ENCODE data around the gene CHD3.

Gene CHD3

GRCh38 chr17:7888184-7888920, at the start of gene CHD3:
TSS of gene CHD3 (plus strand) at chr17:7888789. CDS start at chr17:7889001, 212 bp downstream.
- TF ChIP-seq ZNF18 (tag by site-specific recombination; IDR thresholded peaks at IDR 0.05) (0 out of 2 replicates have a peak, but pooled peaks have one; percentile 3), ZNF280C (tag by site-specific recombination; IDR thresholded peaks at IDR 0.05) (no peak), KLF7 (tag by site-specific recombination; IDR thresholded peaks at IDR 0.05; ENCODE audit: borderline replicate concordance) (0 out of 2 replicates have a peak, but pooled peaks have one; percentile 61), ZNF76 (tag by site-specific recombination; IDR thresholded peaks at IDR 0.05; ENCODE audit: borderline replicate concordance, low read depth) (0 out of 2 replicates have a peak, but pooled peaks have one; percentile 25), ZNF335 (tag by site-specific recombination; conservative IDR thresholded peaks at IDR 0.05) (0 out of 2 replicates have a peak, but pooled peaks have one; percentile 9), ZNF529 (tag by site-specific recombination; IDR thresholded peaks at IDR 0.05; ENCODE audit: insufficient replicate concordance) (no peak), ZFHX2 (tag by site-specific recombination; conservative IDR thresholded peaks at IDR 0.05) (peak; percentile 10; the same call in 1 of the 2 replicates), ZBTB20 (tag by site-specific recombination; IDR thresholded peaks at IDR 0.05) (peak; percentile 67), ZNF664 (tag by site-specific recombination; IDR thresholded peaks at IDR 0.05) (no peak), ZBTB6 (tag by site-specific recombination; IDR thresholded peaks at IDR 0.05) (peak; percentile 59; the same call in 1 of the 2 replicates), ZNF302 (tag by site-specific recombination; IDR thresholded peaks at IDR 0.05; ENCODE audit: low read depth) (no peak), SP2 (tag by site-specific recombination; IDR thresholded peaks at IDR 0.05) (no peak), ZSCAN4 (tag by site-specific recombination; IDR thresholded peaks at IDR 0.05) (0 out of 2 replicates have a peak, but pooled peaks have one; percentile 3), ZNF561 (tag by site-specific recombination; IDR thresholded peaks at IDR 0.05; ENCODE audit: borderline replicate concordance) (0 out of 2 replicates have a peak, but pooled peaks have one; percentile 37), ZBTB10 (tag by site-specific recombination; IDR thresholded peaks at IDR 0.05) (peak; percentile 9; the same call in 1 of the 2 replicates), ZNF223 (tag by site-specific recombination; IDR thresholded peaks at IDR 0.05) (0 out of 2 replicates have a peak, but pooled peaks have one; percentile 34), ZBTB17 (tag by site-specific recombination; IDR thresholded peaks at IDR 0.05) (peak; percentile 69; the same call in 1 of the 2 replicates)
- ChIA-PET POLR2A (interaction anchor here (1.1 to 1.6 kb wide), 3 partner anchors 22 to 43 kb away, joined by 3 to 8 read pairs (median 4); partner anchors contain the start of genes CNTROB, NAA38 and TRAPPC1), CTCF (interaction anchor here (0.6 to 2.4 kb wide), 10 partner anchors 10 to 173 kb away, joined by 3 to 8 read pairs (median 4); partner anchors contain the start of gene GUCY2D)
- peaks cover 30 to 33% of the 10 kb centered on the region in 2 experiments for H3K36me3 ChIP-seq (ENCODE audit: control insufficient read depth in 2 of 2, insufficient read depth in 1 of 2, low read length in 2 of 2)
- peaks cover 30% of the 10 kb centered on the region for H3K4me1 ChIP-seq (ENCODE audit: control insufficient read depth, insufficient read depth, low read length)
- no peaks in the 10 kb centered on the region for H3K9me3 ChIP-seq (ENCODE audit: control insufficient read depth, insufficient read depth, low read depth, low read length)
- H3K4me3 ChIP-seq (ENCODE audit: low read depth, low read length), result peak within 1 kb of the TSS; percentile 46
- peak within 1 kb of the TSS; percentile 100 for H3K27ac ChIP-seq (ENCODE audit: extremely low read depth, low read depth, low read length)
